CD14-positive monocyte (primary cell): ENCODE data around the gene FBXL15. TPM values are rescaled to one million over a fixed set of nuclear protein-coding genes. Genes with fewer than 3 reads are reported as not detected.

ENCODE experiments used
- DNase-seq, 3 donors: peaks; one replicate each; pipeline ENCODE4 v3.0.0-alpha.2; 2011 to 2022
- H2AFZ ChIP-seq: 2 replicates; pipeline ENCODE4 v1.6.0; 2012; ENCODE audit warnings: mild to moderate bottlenecking, low read depth, low read length, inconsistent platforms; ENCODE audit not compliant: insufficient read depth, poor library complexity, severe bottlenecking
- H3K27ac ChIP-seq, 2 donors: 1 replicate in 1 of 2; 2 replicates in 1 of 2; pipeline ENCODE4 v1.5.1; 2012 to 2013; ENCODE audit warnings: low read length in 2 of 2, control low read depth in 1 of 2, inconsistent platforms in 1 of 2, low read depth in 1 of 2, mild to moderate bottlenecking in 1 of 2
- H3K27me3 ChIP-seq, 2 donors: one replicate each; pipeline versions ENCODE4 v1.6.0 to v1.6.1; 2011 to 2013; ENCODE audit warnings: low read length in 2 of 2; ENCODE audit not compliant: control insufficient read depth in 2 of 2, insufficient read depth in 2 of 2
- H3K36me3 ChIP-seq, 2 donors: replicated peaks in 1 of 2; 1 replicate in 1 of 2; 2 replicates in 1 of 2; pipeline versions ENCODE4 v1.5.1 to v1.6.1; 2012 to 2013; ENCODE audit warnings: low read length in 2 of 2, control low read depth in 1 of 2, inconsistent platforms in 1 of 2, mild to moderate bottlenecking in 1 of 2; ENCODE audit not compliant: insufficient read depth in 2 of 2, control insufficient read depth in 1 of 2
- H3K4me1 ChIP-seq, 2 donors: 1 replicate in 1 of 2; 2 replicates in 1 of 2; pipeline versions ENCODE4 v1.5.1 to v1.6.1; 2012 to 2013; ENCODE audit warnings: low read length in 2 of 2, control low read depth in 1 of 2, inconsistent platforms in 1 of 2, mild to moderate bottlenecking in 1 of 2, moderate library complexity in 1 of 2; ENCODE audit not compliant: insufficient read depth in 2 of 2, control insufficient read depth in 1 of 2
- H3K4me2 ChIP-seq: replicated peaks from 2 replicates; pipeline ENCODE3; 2012; ENCODE audit warnings: low read length, moderate library complexity, mild to moderate bottlenecking; ENCODE audit not compliant: poor library complexity, severe bottlenecking; ENCODE audit errors: extremely low read depth
- H3K4me3 ChIP-seq, 3 experiments: fragments of 200-600 bp in 1 of 3; sonication (generic) in 1 of 3; replicated peaks in 1 of 3; 1 replicate in 2 of 3; 2 replicates in 1 of 3; pipeline ENCODE4 v1.5.1; 2011 to 2013; ENCODE audit warnings: low read length in 3 of 3, mild to moderate bottlenecking in 3 of 3, control low read depth in 2 of 3, low read depth in 2 of 3, inconsistent platforms in 1 of 3, moderate library complexity in 1 of 3
- H3K79me2 ChIP-seq: 2 replicates; pipeline ENCODE4 v1.6.0; 2012; ENCODE audit warnings: mild to moderate bottlenecking, control low read depth, inconsistent platforms, low read length, moderate library complexity; ENCODE audit not compliant: insufficient read depth
- H3K9ac ChIP-seq: 2 replicates; pipeline ENCODE4 v1.6.0; 2017; ENCODE audit warnings: low read length, mild to moderate bottlenecking; ENCODE audit not compliant: insufficient read depth, poor library complexity, severe bottlenecking
- H3K9me3 ChIP-seq, 2 donors: replicated peaks in 1 of 2; 1 replicate in 1 of 2; 2 replicates in 1 of 2; pipeline versions ENCODE4 v1.5.1 to v1.6.1; 2012 to 2013; ENCODE audit warnings: low read length in 2 of 2, control low read depth in 1 of 2; ENCODE audit not compliant: control insufficient read depth in 1 of 2, insufficient read depth in 1 of 2
- H4K20me1 ChIP-seq: 2 replicates; pipeline ENCODE4 v1.6.0; 2012; ENCODE audit warnings: mild to moderate bottlenecking, low read length, control low read depth, moderate library complexity; ENCODE audit not compliant: insufficient read depth
- H3K27ac Mint-ChIP-seq, 7 donors: one replicate each; pipeline ENCODE4 v1.8.0; 2020; ENCODE audit warnings: mild to moderate bottlenecking in 7 of 7, mixed read lengths in 7 of 7, moderate library complexity in 6 of 7, inconsistent platforms in 2 of 7
- H3K27me3 Mint-ChIP-seq, 3 donors: one replicate each; pipeline ENCODE4 v1.8.0; 2021 to 2022; ENCODE audit warnings: low read depth in 3 of 3, mild to moderate bottlenecking in 3 of 3, mixed read lengths in 3 of 3, moderate library complexity in 3 of 3, inconsistent platforms in 1 of 3
- H3K36me3 Mint-ChIP-seq, 2 donors: one replicate each; pipeline ENCODE4 v1.8.0; 2020; ENCODE audit warnings: mixed read lengths in 2 of 2, inconsistent platforms in 1 of 2, mild to moderate bottlenecking in 1 of 2
- H3K4me1 Mint-ChIP-seq: one replicate; pipeline ENCODE4 v1.8.0; 2020; ENCODE audit warnings: mild to moderate bottlenecking, mixed read lengths
- H3K4me3 Mint-ChIP-seq, 2 donors: one replicate each; pipeline ENCODE4 v1.8.0; 2020; ENCODE audit warnings: mild to moderate bottlenecking in 2 of 2, mixed read lengths in 2 of 2, moderate library complexity in 1 of 2
- H3K9me3 Mint-ChIP-seq, 7 donors: one replicate each; pipeline ENCODE4 v1.8.0; 2020 to 2022; ENCODE audit warnings: mixed read lengths in 7 of 7, mild to moderate bottlenecking in 6 of 7, moderate library complexity in 6 of 7, inconsistent platforms in 2 of 7
- WGBS: methylation state at CpG from one replicate; pipeline ENCODE4 v1.1.5; 2013; ENCODE audit warnings: missing lambda C conversion rate; ENCODE audit not compliant: insufficient coverage; 5-methylcytosine and 5-hydroxymethylcytosine counted together
- intact Hi-C, 2 donors: fragments of 100-400 bp; cut with micrococcal nuclease; formaldehyde crosslinking; loops; one replicate each; pipeline versions ENCODE4 v1.15.0 to v1.15.1; 2023
- polyA plus RNA-seq, 3 donors: library from polyadenylated mRNA; depleted of rRNA in 1 of 3; unstranded in 2 of 3; stranded (reverse) in 1 of 3; fragments of 300-500 nt in 2 of 3; fragments of >200 nt in 1 of 3; fragmentation: Illumina TruSeq in 2 of 3; gene quantifications; 1 replicate in 2 of 3; 2 replicates in 1 of 3; pipeline ENCODE4 v1.2.3, GENCODE V29; 2012 to 2021
- TF ChIP-seq, protein P1 (sequence below): fragments of 200-600 bp; IDR thresholded peaks from one replicate; pipeline ENCODE4 v1.8.0; 2022; ENCODE audit warnings: antibody characterized with exemption, mild to moderate bottlenecking

The FBXL15 gene
- polyA plus RNA-seq, 3 donors = 16.0 to 36.3 (median 25.5) TPM

DNA sequence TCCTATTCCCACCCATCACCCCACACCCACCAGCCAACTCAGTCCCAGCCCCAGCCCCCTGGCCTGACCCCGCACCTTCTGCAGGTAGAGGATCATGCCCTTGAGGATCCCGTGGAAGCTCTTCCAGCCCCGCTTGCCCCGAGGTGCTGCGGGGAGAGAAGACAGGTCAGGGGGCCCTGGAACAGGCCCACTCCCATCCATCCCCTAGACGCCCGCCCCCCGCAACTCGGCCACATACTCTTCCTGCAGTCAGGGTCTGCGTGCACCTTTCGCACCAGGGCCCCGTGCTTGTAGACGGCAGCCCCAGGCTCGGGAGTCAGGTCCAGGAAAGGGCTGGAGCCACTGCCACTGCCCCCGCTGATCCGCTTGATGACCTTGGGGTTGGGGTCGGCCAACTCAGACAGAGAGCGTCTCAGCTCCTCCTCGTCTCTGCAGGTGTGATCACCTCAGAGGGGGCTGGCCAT, 15.5 kb upstream of the FBXL15 start:
- Histone ChIP-seq H3K27ac (no peak overlapping the region), H3K79me2 (no peaks in the 10 kb centered on the region), H2AFZ (no peak overlapping the region), H3K4me2 (no peak overlapping the region), H3K36me3 (peaks cover 24 to 25% of the 10 kb centered on the region in 2 donors), H4K20me1 (peaks cover 47% of the 10 kb centered on the region), H3K4me3 (no peak overlapping the region), H3K9me3 (peaks cover 0 to 23% of the 10 kb centered on the region in 2 donors), H3K9ac (no peak overlapping the region), H3K4me1 (peaks cover 0 to 14% of the 10 kb centered on the region in 2 donors), H3K27me3 (peaks cover 26% of the 10 kb centered on the region in 2 donors)
- intact Hi-C loops = no loop called here
- H3K4me3 Mint-ChIP-seq = no peak overlapping the region
- DNase-seq = no peak
- peaks cover 16% of the 10 kb centered on the region for H3K4me1 Mint-ChIP-seq
- peaks cover 30 to 35% of the 10 kb centered on the region in 2 donors for H3K36me3 Mint-ChIP-seq
- TF ChIP-seq, protein P1, sequence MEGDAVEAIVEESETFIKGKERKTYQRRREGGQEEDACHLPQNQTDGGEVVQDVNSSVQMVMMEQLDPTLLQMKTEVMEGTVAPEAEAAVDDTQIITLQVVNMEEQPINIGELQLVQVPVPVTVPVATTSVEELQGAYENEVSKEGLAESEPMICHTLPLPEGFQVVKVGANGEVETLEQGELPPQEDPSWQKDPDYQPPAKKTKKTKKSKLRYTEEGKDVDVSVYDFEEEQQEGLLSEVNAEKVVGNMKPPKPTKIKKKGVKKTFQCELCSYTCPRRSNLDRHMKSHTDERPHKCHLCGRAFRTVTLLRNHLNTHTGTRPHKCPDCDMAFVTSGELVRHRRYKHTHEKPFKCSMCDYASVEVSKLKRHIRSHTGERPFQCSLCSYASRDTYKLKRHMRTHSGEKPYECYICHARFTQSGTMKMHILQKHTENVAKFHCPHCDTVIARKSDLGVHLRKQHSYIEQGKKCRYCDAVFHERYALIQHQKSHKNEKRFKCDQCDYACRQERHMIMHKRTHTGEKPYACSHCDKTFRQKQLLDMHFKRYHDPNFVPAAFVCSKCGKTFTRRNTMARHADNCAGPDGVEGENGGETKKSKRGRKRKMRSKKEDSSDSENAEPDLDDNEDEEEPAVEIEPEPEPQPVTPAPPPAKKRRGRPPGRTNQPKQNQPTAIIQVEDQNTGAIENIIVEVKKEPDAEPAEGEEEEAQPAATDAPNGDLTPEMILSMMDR = no peak
- peaks cover 0 to 15% (median 4%) of the 10 kb centered on the region in 7 donors for H3K9me3 Mint-ChIP-seq
- WGBS = 96% methylated on average over 16 of the region's 19 CpGs
- H3K27ac Mint-ChIP-seq = no peak overlapping the region
- H3K27me3 Mint-ChIP-seq = peaks cover 32 to 44% (median 40%) of the 10 kb centered on the region in 3 donors

GRCh38 chr10:102405632-102406031, 15.0 kb upstream of the FBXL15 start:
- peaks cover 36 to 48% (median 45%) of the 10 kb centered on the region in 3 donors for H3K27me3 Mint-ChIP-seq
- TF ChIP-seq, protein P1 = no peak
- peaks cover 42% of the 10 kb centered on the region for H4K20me1 ChIP-seq
- peaks cover 0 to 26% of the 10 kb centered on the region in 2 donors for H3K9me3 ChIP-seq
- peaks cover 0 to 15% (median 4%) of the 10 kb centered on the region in 7 donors for H3K9me3 Mint-ChIP-seq
- no peak overlapping the region for H3K4me3 ChIP-seq
- H3K27ac ChIP-seq = no peak overlapping the region
- H3K36me3 Mint-ChIP-seq = peaks cover 25 to 30% of the 10 kb centered on the region in 2 donors
- H3K9ac ChIP-seq = no peak overlapping the region
- H3K79me2 ChIP-seq = no peaks in the 10 kb centered on the region
- H3K27ac Mint-ChIP-seq = no peak overlapping the region
- 94% methylated on average over 2 of the region's 6 CpGs for WGBS
- peak in 1 of 3 donors; percentile 11 for DNase-seq
- peaks cover 15% of the 10 kb centered on the region for H3K4me1 Mint-ChIP-seq
- no peak overlapping the region for H3K4me2 ChIP-seq
- H3K4me3 Mint-ChIP-seq = no peak overlapping the region
- peaks cover 19 to 20% of the 10 kb centered on the region in 2 donors for H3K36me3 ChIP-seq
- no peak overlapping the region for H2AFZ ChIP-seq
- H3K4me1 ChIP-seq = peaks cover 4 to 19% of the 10 kb centered on the region in 2 donors
- intact Hi-C loops = no loop called here
- H3K27me3 ChIP-seq = peaks cover 31% of the 10 kb centered on the region in 2 donors
